ENCODE data around the gene PRRC1. TPM values are rescaled to one million over a fixed set of nuclear protein-coding genes. Genes with fewer than 3 reads are reported as not detected.

The PRRC1 gene
- total RNA-seq, 1 experiment from 2014 or later = 51.0 TPM

- no peak for DNase-seq (ENCODE audit: low spot score)
Measured at GRCh38 chr5:127580731-127581130, 63.3 kb downstream of the PRRC1 start.

GRCh38 chr5:127581450-127581849 is 64.0 kb downstream of the PRRC1 start:
- DNase-seq (ENCODE audit: low spot score) = no peak

GRCh38 chr5:127582773-127583370 is 65.4 kb downstream of the PRRC1 start:
- no peak for DNase-seq (ENCODE audit: low spot score)

GRCh38 chr5:127583866-127584265 is 66.4 kb downstream of the PRRC1 start:
- no peak for DNase-seq (ENCODE audit: low spot score)

GRCh38 chr5:127585661-127586060 is 68.2 kb downstream of the PRRC1 start:
- no peak for DNase-seq (ENCODE audit: low spot score)

- no peak for DNase-seq (ENCODE audit: low spot score)
Measured at GRCh38 chr5:127586066-127586770, 68.8 kb downstream of the PRRC1 start.

- no peak for DNase-seq (ENCODE audit: low spot score)
Measured at GRCh38 chr5:127586811-127587210, 69.4 kb downstream of the PRRC1 start.

GRCh38 chr5:127587246-127587917 is 69.9 kb downstream of the PRRC1 start:
- no peak for DNase-seq (ENCODE audit: low spot score)

GRCh38 chr5:127588368-127588767 is 70.9 kb downstream of the PRRC1 start:
- DNase-seq (ENCODE audit: low spot score) = no peak

GRCh38 chr5:127589309-127590030 is 72.0 kb downstream of the PRRC1 start:
- no peak for DNase-seq (ENCODE audit: low spot score)

- DNase-seq (ENCODE audit: low spot score) = no peak
Measured at GRCh38 chr5:127590156-127590722, 72.8 kb downstream of the PRRC1 start.

- no peak for DNase-seq (ENCODE audit: low spot score)
Measured at GRCh38 chr5:127595484-127596368, 78.3 kb downstream of the PRRC1 start.

- no peak for DNase-seq (ENCODE audit: low spot score)
Measured at GRCh38 chr5:127596501-127596900, 79.1 kb downstream of the PRRC1 start.

GRCh38 chr5:127599320-127599719 is 81.9 kb downstream of the PRRC1 start:
- DNase-seq (ENCODE audit: low spot score) = no peak

GRCh38 chr5:127599847-127600246 is 82.4 kb downstream of the PRRC1 start:
- no peak for DNase-seq (ENCODE audit: low spot score)

GRCh38 chr5:127601111-127601510 is 83.7 kb downstream of the PRRC1 start:
- DNase-seq (ENCODE audit: low spot score) = no peak

- DNase-seq (ENCODE audit: low spot score) = no peak
Measured at GRCh38 chr5:127601601-127602000, 84.2 kb downstream of the PRRC1 start.

- DNase-seq (ENCODE audit: low spot score) = no peak
Measured at GRCh38 chr5:127602481-127602880, 85.0 kb downstream of the PRRC1 start.

- DNase-seq (ENCODE audit: low spot score) = no peak
Measured at GRCh38 chr5:127602896-127603844, 85.7 kb downstream of the PRRC1 start.
